Activated CD4-positive, alpha-beta T cell treated with anti-CD3 and anti-CD28 coated beads for 48 hours (primary cell): ENCODE results near the gene AADACL4.

Experiments
- DNase-seq: peaks from one replicate; pipeline ENCODE4 v3.0.0-alpha.2; 2020

AADACL4 gene

GRCh38 chr1:12714710-12715475, 71.0 kb downstream of the AADACL4 start:
- DNase-seq: no peak

GRCh38 chr1:12715896-12716437, 72.1 kb downstream of the AADACL4 start, which contains the start of gene AADACL3:
Gene AADACL3, plus strand, starts transcription at chr1:12716110. Its CDS starts 67 bp downstream, at chr1:12716177.
- DNase-seq: no peak
